ENCODE measurements around the gene EPHA7.

EPHA7 gene

DNA sequence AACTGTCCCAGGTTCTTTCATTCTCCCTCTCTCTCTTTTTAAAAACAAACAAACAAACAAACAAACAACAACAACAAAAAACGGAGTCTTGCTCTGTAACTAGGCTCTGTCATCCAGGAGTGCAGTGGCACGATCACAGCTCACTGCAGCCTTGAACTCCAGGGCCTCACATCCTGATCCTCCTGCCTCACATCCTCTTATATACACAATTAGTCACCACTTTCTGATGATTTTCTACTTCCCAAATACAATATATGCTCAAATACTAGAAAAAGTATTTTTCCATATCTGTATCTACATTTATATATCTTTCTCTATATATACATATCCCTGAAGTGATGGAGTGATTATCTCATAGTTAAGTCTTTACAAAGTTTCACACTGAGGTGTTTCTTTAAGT is 170.7 kb downstream of the EPHA7 start:
- no peak for DNase-seq (ENCODE audit: low read depth in 3 of 3)

DNA sequence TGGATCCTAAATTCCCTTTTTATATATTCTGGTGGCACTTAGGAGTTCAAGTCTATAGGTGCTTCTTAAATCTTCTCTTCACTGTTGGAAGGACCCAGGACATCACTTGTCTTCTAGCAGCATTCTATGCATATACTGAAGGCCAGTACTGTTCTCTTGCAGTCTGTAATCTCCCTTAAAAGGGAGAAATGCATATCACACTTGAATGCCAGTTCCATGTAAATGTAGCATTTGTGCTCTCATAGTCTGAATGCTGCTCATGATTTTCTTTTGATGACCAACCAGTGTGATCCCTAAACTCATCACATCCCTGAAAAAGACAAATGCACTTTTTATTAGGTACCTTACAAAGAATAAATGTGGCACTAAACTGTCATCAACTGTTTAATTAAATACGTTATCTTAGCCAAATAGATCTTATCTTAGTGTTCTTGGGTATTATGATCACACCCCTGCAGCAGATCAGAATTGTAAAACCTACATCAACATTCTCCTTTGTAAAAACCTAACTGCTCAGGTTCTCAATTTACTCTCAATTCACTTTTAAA is 176.1 kb downstream of the EPHA7 start:
- DNase-seq (ENCODE audit: low read depth in 3 of 3) = no peak

DNA sequence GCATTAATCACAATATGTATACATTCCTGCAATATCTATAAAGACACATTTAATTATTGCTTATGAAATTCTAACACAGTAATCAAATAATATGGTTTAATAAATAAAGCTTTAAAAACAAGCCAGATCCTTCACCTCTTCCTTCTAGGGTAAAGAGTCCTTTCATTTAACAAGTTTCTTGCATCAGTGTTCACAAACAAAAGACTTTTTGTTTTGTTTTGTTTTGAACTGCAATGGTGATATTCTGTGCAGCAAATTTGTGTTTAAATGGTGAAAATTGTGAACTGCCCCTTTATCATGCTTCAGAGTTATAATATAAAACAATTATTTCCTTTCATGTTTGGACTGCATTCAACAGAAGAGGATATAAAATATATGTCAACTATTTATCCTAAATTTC is 177.3 kb downstream of the EPHA7 start:
- no peak for DNase-seq (ENCODE audit: low read depth in 3 of 3)

DNA sequence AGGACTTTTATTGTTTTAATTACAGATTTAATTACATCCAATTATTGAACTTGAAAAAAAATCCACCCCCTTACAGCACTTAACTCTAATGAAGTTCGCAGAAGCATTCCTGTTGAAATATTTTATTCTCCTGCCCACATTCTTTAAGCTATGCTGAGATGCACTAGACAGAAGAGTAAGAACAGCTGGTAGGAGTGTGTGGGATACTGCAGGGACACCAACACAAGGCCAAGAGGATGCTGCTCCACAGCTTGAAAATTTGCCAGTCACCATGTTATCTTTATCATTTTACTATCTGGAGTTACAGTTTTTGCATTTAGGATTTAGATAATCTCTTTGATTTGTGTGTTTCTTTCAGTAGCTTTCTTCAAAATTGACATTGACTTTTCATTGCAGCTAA is 180.7 kb downstream of the EPHA7 start:
- DNase-seq (ENCODE audit: low read depth in 3 of 3) = no peak

DNA sequence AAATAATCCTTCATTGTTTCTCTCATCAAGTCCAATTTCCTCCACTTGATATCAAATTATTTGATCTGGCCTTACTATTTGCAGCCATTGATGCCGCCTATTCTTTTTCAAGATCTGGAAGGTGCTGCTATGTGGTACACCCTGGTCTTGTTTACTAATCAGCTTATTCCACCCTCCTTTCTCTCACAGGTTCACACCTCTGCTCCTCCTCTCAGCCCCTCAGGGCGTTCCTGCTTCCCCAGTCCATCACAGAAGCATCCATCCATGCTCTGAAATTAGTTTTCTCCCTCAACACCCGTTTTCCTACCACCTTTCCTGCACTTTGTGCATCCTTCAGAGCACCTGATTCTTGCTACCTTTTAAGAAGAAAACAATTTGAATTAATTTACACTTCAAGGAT is 183.6 kb downstream of the EPHA7 start:
- DNase-seq (ENCODE audit: low read depth in 3 of 3) = no peak

DNA sequence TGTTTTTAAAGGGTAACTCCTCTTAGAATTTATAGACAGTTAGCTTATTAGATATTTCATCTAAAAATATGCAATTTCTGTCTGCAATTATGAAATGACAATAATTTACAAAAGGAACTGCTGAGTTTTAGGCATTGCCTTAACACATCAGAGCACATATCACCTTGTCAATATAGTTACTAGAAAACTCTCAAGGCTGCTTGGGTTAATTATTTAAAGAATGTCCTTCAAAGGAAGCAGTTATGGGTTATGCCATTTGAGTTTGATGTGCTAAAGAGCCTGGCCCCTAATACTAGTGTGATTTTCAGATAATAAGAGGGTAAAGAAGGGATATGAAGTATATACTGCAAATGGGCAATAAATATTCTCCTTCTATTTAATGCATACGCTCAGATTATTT is 192.5 kb downstream of the EPHA7 start:
- no peak for DNase-seq (ENCODE audit: low read depth in 3 of 3)

DNA sequence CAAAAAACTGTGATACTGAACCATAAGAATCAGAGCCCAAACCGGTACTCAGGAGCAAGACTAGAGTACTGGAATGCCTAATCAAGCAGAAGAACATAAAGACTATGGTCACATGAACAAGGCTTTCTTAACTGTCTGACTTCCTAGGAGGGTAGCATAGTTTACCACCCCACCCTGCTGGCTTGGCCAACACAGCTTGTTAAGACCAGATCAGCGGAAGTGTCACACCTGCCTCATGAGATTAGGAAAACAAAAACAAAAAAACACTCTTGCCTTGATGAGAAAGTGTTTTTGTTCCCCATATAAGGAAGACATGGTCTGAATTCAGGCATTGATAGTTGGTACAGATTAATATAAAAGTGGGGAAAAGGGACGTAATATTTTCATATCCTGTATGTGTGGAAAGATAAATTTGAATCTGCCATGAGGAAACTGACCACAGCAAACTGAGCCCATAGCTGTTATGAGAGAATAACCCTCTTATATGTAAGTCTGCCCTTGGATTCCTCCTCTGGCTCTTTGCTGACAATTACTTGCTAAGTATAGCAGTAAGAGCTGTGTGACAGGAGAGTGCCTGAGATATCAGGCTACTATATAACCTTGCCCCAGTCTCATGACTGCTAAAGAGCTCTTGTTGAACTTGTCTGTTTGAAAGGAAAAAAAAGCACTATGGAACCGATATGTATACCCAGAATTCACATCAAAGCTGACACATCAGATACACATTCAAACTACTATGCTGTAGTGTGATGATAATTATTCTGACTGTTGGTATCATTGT is 197.1 kb downstream of the EPHA7 start:
- no peak for DNase-seq (ENCODE audit: low read depth in 3 of 3)

DNA sequence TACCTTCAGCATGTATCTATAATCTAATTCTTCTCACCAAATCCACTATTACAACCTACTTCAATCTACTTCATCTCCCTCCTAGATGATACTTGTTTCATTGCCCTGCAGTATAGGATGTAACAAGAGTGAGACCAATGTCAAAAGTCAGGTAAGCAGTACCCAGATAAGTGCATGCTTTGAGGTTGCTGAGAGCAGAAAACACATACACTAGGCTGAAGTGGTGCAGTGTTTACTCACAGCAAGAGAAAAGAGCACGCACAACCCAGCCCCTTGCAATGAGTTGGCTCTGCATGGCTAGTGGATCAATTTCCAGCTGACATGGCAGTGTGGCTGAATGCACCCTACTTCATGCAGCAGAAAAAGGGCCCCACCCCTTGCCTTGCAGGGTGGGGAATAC is 199.9 kb downstream of the EPHA7 start:
- no peak for DNase-seq (ENCODE audit: low read depth in 3 of 3)

DNA sequence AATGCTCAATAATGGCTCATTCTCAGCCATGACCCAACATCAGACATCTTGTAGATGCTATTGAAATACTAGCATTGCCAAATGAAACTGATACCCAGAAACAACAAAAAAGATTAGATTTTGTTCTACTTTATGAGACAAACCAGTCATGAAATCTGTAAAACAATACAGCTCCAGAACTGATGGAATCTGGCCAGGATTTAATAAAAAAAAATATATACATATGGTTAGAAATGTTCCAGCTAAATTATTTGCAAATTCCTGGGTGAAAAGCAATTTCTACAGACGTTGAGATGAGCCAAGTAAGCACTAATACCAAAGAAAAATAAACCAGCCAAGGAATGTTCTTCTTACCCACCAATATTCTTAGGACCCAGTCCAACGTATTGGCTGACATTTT is 201.3 kb downstream of the EPHA7 start:
- DNase-seq (ENCODE audit: low read depth in 3 of 3) = no peak

DNA sequence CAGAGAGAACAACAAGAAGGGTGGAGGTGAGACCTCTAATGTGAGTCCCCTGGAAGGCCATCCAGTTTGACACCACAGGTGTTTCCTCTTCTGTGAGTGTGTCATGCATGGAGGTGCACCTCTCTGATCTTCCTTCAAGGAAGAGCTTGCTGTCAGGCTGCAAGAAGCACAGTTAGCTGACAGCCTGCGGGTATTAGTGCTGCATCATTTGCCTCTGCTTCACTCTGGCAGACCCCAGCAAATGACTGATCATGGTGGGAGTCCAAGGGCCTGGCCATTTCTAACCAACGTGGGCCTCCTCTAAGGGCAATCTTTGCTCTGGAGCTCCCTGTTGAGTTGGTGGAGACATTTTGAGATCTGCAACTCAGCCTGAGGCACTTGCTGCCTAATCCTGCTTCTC is 206.3 kb downstream of the EPHA7 start:
- no peak for DNase-seq (ENCODE audit: low read depth in 3 of 3)

DNA sequence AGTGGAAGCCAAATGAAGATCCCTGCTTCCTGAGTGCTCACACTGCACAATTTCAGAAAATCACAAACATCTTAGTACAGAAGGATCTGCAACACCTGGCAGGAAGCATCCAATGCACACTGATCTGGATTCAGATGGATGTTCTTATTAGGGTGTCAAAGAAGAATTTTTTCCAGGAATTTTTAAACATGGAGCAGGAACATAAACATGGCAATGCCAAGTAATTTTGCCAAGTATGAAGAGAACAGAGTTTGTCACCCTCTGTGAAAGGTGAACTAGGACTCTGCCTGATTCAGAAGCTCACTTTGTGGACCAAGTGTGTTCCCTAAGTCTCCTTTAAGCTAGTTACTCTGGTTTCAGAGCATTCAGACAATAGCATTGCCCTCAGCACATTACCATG is 208.5 kb downstream of the EPHA7 start:
- no peak for DNase-seq (ENCODE audit: low read depth in 3 of 3)

DNA sequence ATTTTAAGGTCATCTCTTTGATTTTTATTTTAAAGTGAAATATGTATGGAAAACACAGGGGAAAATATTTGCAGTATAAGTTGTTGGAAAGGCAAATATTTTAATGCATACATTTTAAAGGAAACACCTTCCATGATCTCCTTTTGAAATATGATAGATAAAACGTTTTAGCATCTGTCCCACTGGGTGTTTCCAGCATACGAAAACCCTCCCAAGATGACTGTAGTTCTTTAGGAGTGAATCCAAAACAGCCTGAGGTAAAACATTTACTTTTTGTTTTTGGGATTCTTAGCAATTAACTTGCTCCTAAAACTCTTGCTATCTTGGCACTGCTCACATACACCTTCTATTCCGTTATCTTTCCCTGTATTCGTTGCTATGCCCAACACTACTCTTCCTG is 210.0 kb downstream of the EPHA7 start:
- no peak for DNase-seq (ENCODE audit: low read depth in 3 of 3)

DNA sequence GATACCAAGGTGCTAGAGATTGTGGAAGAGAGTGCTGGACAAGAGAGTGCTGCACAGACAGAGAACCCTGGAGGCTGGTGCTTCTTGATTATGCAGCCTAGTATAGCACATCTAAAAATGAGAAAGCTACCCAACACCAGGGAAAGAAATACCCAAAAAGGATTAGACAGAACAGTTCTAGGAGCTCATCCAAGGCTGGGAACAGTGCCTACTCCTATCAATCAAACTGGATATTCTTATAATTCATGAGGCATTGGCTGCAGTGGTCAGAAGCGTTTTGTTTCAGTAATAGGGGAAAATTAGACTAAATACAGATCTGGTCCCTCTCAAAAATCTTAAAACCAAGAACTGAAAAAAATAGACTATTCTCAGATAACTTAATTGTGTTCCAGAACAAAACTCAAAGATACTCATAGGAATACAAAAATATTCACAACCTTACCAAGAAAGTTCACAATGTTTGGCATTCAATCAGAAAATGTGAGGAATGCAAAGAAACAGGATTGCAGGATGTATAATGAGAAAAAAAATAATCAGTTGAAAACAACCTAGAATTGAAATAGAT is 222.9 kb downstream of the EPHA7 start:
- no peak for DNase-seq (ENCODE audit: low read depth in 3 of 3)

DNA sequence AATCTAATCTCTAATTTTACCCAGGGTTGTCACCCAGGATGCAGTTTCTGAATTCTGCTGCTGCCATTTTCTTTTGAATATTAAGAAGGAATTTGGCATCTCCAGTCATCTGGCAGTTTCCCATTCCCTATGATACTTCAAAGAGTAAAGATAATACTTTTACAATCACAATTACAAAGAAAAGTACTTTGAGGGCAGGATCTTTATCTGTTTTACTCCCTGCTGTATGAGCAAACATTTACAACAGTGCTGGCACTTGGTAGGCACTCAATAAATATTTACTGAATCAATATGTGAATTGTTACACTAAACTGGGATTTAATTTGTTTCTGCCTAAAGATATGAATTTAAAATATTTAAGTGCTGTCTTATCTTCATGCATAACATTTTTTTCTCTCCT is 224.9 kb downstream of the EPHA7 start:
- DNase-seq (ENCODE audit: low read depth in 3 of 3) = no peak

DNA sequence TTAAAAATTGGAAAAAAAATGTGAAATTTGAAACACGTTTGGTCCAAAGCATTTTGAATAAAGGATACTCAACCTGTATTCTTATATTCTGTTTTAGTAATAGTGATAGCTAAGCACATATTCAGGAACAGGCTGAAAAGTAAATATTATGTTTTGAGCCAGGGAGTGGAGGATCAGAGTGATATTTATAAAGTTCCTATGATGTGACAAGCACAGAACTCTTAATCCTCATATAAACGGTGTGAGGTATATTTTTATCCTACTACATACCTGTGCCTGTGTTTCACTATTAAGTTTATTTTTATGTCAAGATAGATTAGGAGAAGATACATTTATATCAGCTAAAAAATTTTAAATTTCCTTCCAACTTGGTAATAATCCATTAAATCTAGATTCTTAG is 225.5 kb downstream of the EPHA7 start:
- no peak for DNase-seq (ENCODE audit: low read depth in 3 of 3)

Data from stimulated activated CD4-positive, alpha-beta T cell treated with anti-CD3 and anti-CD28 coated beads, TNF-alpha, amount 100 ng/mL, for 48 hours (primary cell).